Measurements from ENCODE around the gene TOMM40. TPM values are rescaled to one million over a fixed set of nuclear protein-coding genes. Genes with fewer than 3 reads are reported as not detected.

Gene TOMM40
- total and polyA plus RNA-seq, 2 of the 13 experiments (the other 11 are each of a cell fraction or from before 2014, with no cell fraction given): 72.0 to 110 TPM

GRCh38 chr19:44867578-44867977, 23.5 kb upstream of the TOMM40 start (continued):
- no peak for TF ChIP-seq MTA3 (CRISPR knock-in tag; IDR thresholded peaks at IDR 0.05)
- no peak for TF ChIP-seq RXRA (CRISPR knock-in tag; IDR thresholded peaks at IDR 0.05)
- TF ChIP-seq, protein P1, sequence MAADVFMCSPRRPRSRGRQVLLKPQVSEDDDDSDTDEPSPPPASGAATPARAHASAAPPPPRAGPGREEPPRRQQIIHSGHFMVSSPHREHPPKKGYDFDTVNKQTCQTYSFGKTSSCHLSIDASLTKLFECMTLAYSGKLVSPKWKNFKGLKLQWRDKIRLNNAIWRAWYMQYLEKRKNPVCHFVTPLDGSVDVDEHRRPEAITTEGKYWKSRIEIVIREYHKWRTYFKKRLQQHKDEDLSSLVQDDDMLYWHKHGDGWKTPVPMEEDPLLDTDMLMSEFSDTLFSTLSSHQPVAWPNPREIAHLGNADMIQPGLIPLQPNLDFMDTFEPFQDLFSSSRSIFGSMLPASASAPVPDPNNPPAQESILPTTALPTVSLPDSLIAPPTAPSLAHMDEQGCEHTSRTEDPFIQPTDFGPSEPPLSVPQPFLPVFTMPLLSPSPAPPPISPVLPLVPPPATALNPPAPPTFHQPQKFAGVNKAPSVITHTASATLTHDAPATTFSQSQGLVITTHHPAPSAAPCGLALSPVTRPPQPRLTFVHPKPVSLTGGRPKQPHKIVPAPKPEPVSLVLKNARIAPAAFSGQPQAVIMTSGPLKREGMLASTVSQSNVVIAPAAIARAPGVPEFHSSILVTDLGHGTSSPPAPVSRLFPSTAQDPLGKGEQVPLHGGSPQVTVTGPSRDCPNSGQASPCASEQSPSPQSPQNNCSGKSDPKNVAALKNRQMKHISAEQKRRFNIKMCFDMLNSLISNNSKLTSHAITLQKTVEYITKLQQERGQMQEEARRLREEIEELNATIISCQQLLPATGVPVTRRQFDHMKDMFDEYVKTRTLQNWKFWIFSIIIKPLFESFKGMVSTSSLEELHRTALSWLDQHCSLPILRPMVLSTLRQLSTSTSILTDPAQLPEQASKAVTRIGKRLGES (CRISPR knock-in tag; IDR thresholded peaks at IDR 0.05; ENCODE audit: borderline replicate concordance): no peak
- TF ChIP-seq HDAC1 (CRISPR knock-in tag; IDR thresholded peaks at IDR 0.05): no peak
- TF ChIP-seq, protein P2, sequence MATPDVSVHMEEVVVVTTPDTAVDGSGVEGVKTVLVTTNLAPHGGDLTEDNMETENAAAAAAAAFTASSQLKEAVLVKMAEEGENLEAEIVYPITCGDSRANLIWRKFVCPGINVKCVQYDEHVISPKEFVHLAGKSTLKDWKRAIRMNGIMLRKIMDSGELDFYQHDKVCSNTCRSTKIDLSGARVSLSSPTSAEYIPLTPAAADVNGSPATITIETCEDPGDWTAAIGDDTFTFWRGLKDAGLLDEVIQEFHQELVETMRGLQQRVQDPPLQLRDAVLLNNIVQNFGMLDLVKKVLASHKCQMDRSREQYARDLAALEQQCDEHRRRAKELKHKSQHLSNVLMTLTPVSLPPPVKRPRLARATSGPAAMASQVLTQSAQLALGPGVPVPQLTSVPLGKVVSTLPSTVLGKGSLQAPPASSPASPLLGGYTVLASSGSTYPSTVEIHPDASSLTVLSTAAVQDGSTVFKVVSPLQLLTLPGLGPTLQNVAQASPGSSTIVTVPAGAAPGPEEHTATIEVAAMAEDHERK (CRISPR knock-in tag; IDR thresholded peaks at IDR 0.05; ENCODE audit: low read depth): no peak
- TF ChIP-seq NCOA5 (CRISPR knock-in tag; IDR thresholded peaks at IDR 0.05): no peak
- TF ChIP-seq, protein P3, sequence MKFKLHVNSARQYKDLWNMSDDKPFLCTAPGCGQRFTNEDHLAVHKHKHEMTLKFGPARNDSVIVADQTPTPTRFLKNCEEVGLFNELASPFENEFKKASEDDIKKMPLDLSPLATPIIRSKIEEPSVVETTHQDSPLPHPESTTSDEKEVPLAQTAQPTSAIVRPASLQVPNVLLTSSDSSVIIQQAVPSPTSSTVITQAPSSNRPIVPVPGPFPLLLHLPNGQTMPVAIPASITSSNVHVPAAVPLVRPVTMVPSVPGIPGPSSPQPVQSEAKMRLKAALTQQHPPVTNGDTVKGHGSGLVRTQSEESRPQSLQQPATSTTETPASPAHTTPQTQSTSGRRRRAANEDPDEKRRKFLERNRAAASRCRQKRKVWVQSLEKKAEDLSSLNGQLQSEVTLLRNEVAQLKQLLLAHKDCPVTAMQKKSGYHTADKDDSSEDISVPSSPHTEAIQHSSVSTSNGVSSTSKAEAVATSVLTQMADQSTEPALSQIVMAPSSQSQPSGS (CRISPR knock-in tag; IDR thresholded peaks at IDR 0.05): no peak
- TF ChIP-seq TFAP4 (IDR thresholded peaks at IDR 0.05; ENCODE audit: borderline replicate concordance, low read depth): no peak
- no peak for TF ChIP-seq ZBTB33 (CRISPR knock-in tag; IDR thresholded peaks at IDR 0.05)

All from HepG2 (cell line).